Dedifferentiated amniotic fluid mesenchymal stem cell (primary cell): ENCODE data around the gene PHACTR1.
"Not testable (repeated sequence)": the region's sequence is repeated elsewhere in the genome, so short reads cannot be mapped to it uniquely, and the experiment has no call there.

Source experiments
- DNase-seq: peaks from one replicate; pipeline ENCODE4 v3.0.0-alpha.2; 2016; ENCODE audit errors: extremely low spot score

The PHACTR1 gene

GRCh38 chr6:13157293-13157692 lies 440.7 kb downstream of the PHACTR1 start:
- no peak for DNase-seq

- DNase-seq, result no peak
Measured at GRCh38 chr6:13159300-13159699, 442.7 kb downstream of the PHACTR1 start.

- not testable (repeated sequence) for DNase-seq
Measured at GRCh38 chr6:13159822-13160221, 443.3 kb downstream of the PHACTR1 start.

- no peak for DNase-seq
Measured at GRCh38 chr6:13163161-13163944, 446.8 kb downstream of the PHACTR1 start.

GRCh38 chr6:13164291-13164690 lies 447.7 kb downstream of the PHACTR1 start:
- no peak for DNase-seq

GRCh38 chr6:13165502-13166172 lies 449.1 kb downstream of the PHACTR1 start:
- DNase-seq, result no peak

GRCh38 chr6:13166269-13166668 lies 449.7 kb downstream of the PHACTR1 start:
- no peak for DNase-seq

GRCh38 chr6:13166916-13167315 lies 450.3 kb downstream of the PHACTR1 start:
- no peak for DNase-seq

- DNase-seq, result no peak
Measured at GRCh38 chr6:13172291-13172690, 455.7 kb downstream of the PHACTR1 start.

GRCh38 chr6:13175087-13175486 lies 458.5 kb downstream of the PHACTR1 start:
- DNase-seq, result no peak

- DNase-seq, result no peak
Measured at GRCh38 chr6:13175759-13176158, 459.2 kb downstream of the PHACTR1 start.

GRCh38 chr6:13177664-13178063 lies 461.1 kb downstream of the PHACTR1 start:
- DNase-seq, result no peak

GRCh38 chr6:13178107-13178506 lies 461.5 kb downstream of the PHACTR1 start:
- no peak for DNase-seq

- no peak for DNase-seq
Measured at GRCh38 chr6:13180538-13180937, 464.0 kb downstream of the PHACTR1 start.

GRCh38 chr6:13181393-13181792 lies 464.8 kb downstream of the PHACTR1 start:
- DNase-seq, result no peak

GRCh38 chr6:13183415-13184088 lies 467.0 kb downstream of the PHACTR1 start:
- DNase-seq, result no peak

- no peak for DNase-seq
Measured at GRCh38 chr6:13184089-13184468, 467.5 kb downstream of the PHACTR1 start.

GRCh38 chr6:13184547-13184946 lies 468.0 kb downstream of the PHACTR1 start:
- no peak for DNase-seq

- DNase-seq, result no peak
Measured at GRCh38 chr6:13186861-13187260, 470.3 kb downstream of the PHACTR1 start.

- DNase-seq, result no peak
Measured at GRCh38 chr6:13187692-13188091, 471.1 kb downstream of the PHACTR1 start.

GRCh38 chr6:13188306-13188705 lies 471.7 kb downstream of the PHACTR1 start:
- DNase-seq, result no peak

GRCh38 chr6:13189710-13190109 lies 473.1 kb downstream of the PHACTR1 start:
- no peak for DNase-seq

GRCh38 chr6:13190376-13190775 lies 473.8 kb downstream of the PHACTR1 start:
- DNase-seq, result no peak
